Panc1 (cell line): Measurements from ENCODE around the gene CACNA2D3. TPM values are rescaled to one million over a fixed set of nuclear protein-coding genes. Genes with fewer than 3 reads are reported as not detected.
A peak's percentile ranks its signal among the peaks of the same experiment; 100 is the strongest.

ENCODE experiments used
- ATAC-seq: fragments of 200-7000 bp; cut with Tn5 transposase; 2 replicates; pipeline ENCODE4 v1.9.1; 2020; ENCODE audit warnings: mild to moderate bottlenecking, moderate library complexity
- BruUV-seq: library from RNA; stranded (reverse); fragments of 400-500 nt; replicated peaks from 2 replicates; lab custom pipeline; 2021; lab: Mats Ljungman, UMichigan
- CTCF ChIA-PET: fragments of 300-600 bp; sonication (Branson Sonifier 250); formaldehyde crosslinking; loops from one replicate; lab custom pipeline; 2022; ENCODE audit warnings: antibody characterized with exemption; lab: Charles Lee
- POLR2A ChIA-PET: fragments of 300-600 bp; sonication (Branson Sonifier 250); formaldehyde crosslinking; loops from one replicate; lab custom pipeline; 2022; ENCODE audit warnings: antibody characterized with exemption; lab: Charles Lee
- DNase-seq: peaks from one replicate; pipeline ENCODE4 v3.0.0-alpha.2; 2010; ENCODE audit warnings: low read depth, low spot score
- H3K27ac ChIP-seq: 2 replicates; pipeline ENCODE4 v1.5.1; 2011; ENCODE audit warnings: mild to moderate bottlenecking, low read length, inconsistent platforms
- H3K27me3 ChIP-seq: fragments of 200-500 bp; sonication (Bioruptor generic); 2 replicates; pipeline ENCODE4 v1.6.0; 2014; ENCODE audit warnings: low read length, inconsistent platforms; ENCODE audit not compliant: control insufficient read depth, insufficient read depth
- H3K36me3 ChIP-seq: fragments of 200-500 bp; sonication (Bioruptor generic); 2 replicates; pipeline ENCODE4 v1.5.1; 2014; ENCODE audit warnings: inconsistent platforms, mild to moderate bottlenecking, low read length, moderate library complexity; ENCODE audit not compliant: control insufficient read depth, insufficient read depth
- H3K4me1 ChIP-seq: 2 replicates; pipeline ENCODE4 v1.5.1; 2011; ENCODE audit warnings: inconsistent platforms, mild to moderate bottlenecking, low read length, moderate library complexity; ENCODE audit not compliant: control insufficient read depth, insufficient read depth
- H3K4me3 ChIP-seq, 2 experiments: 2 replicates each; pipeline ENCODE4 v1.5.1; 2011 to 2012; ENCODE audit warnings: low read depth in 2 of 2, low read length in 2 of 2, mild to moderate bottlenecking in 2 of 2, inconsistent platforms in 1 of 2, moderate library complexity in 1 of 2
- H3K9me3 ChIP-seq: fragments of 200-500 bp; sonication (Bioruptor generic); 2 replicates; pipeline ENCODE4 v1.5.1; 2014; ENCODE audit warnings: low read depth, mild to moderate bottlenecking, inconsistent platforms, low read length, moderate library complexity; ENCODE audit not compliant: control insufficient read depth, insufficient read depth
- CTCF ChIP-seq: fragments of 450-650 bp; IDR thresholded peaks from 2 replicates; pipeline ENCODE4 v1.5.1; 2017; ENCODE audit warnings: mild to moderate bottlenecking
- POLR2AphosphoS5 ChIP-seq: IDR thresholded peaks from 2 replicates; pipeline ENCODE4 v1.6.1; 2012; ENCODE audit warnings: mild to moderate bottlenecking, low read depth, low read length, moderate library complexity
- REST ChIP-seq, 2 experiments: IDR thresholded peaks; 2 replicates each; pipeline ENCODE4 v1.6.1; 2011 to 2012; ENCODE audit warnings: low read depth in 2 of 2, control low read depth in 1 of 2, low read length in 1 of 2, mild to moderate bottlenecking in 1 of 2, moderate library complexity in 1 of 2; ENCODE audit not compliant: insufficient read depth in 1 of 2
- SIN3A ChIP-seq: IDR thresholded peaks from 2 replicates; pipeline ENCODE4 v1.6.1; 2012; ENCODE audit warnings: low read depth, mild to moderate bottlenecking, low read length, moderate library complexity, borderline replicate concordance; ENCODE audit not compliant: insufficient read depth
- TCF7L2 ChIP-seq: IDR thresholded peaks from 2 replicates; pipeline ENCODE4 v1.6.1; 2011; ENCODE audit warnings: mild to moderate bottlenecking, low read depth, low read length, inconsistent platforms
- in situ Hi-C: cut with HindIII; loops from 2 replicates; pipeline ENCODE4 v1.10.0; 2016; ENCODE audit warnings: low sequenced_read_pairs, low pct_unique_long_range_greater_than_20kb
- intact Hi-C: fragments of 100-400 bp; cut with micrococcal nuclease; formaldehyde crosslinking; loops from one replicate; pipeline ENCODE4 v1.10.0; 2022; ENCODE audit not compliant: unreplicated experiment
- total RNA-seq: library from RNA; stranded (reverse); gene quantifications from one replicate; pipeline ENCODE4 v1.2.1, GENCODE V29; 2021; ENCODE audit not compliant: unreplicated experiment

Gene CACNA2D3
- total RNA-seq, 1 experiment from 2014 or later: 0.41 TPM

- peaks cover 15% of the 10 kb centered on the region for H3K4me1 ChIP-seq
- ATAC-seq (peak; percentile 15), DNase-seq (no peak)
- intact Hi-C loops (no loop called here), in situ Hi-C loops (no loop called here)
- POLR2A ChIA-PET: no interaction called here
- CTCF ChIA-PET: no interaction called here
- H3K27me3 ChIP-seq: no peaks in the 10 kb centered on the region
- H3K4me3 ChIP-seq: no peak overlapping the region
- H3K36me3 ChIP-seq: no peaks in the 10 kb centered on the region
- no TSS peak for BruUV-seq
- no peak for TF ChIP-seq TCF7L2
- no peak for TF ChIP-seq POLR2AphosphoS5
- no peak for TF ChIP-seq SIN3A
- no peak for TF ChIP-seq CTCF
- TF ChIP-seq REST (IDR thresholded peaks at IDR 0.05; ENCODE audit: insufficient read depth in 1 of 2, low read depth in 2 of 2, low read length in 1 of 2): no peak
- peak overlapping the region; percentile 85 for H3K27ac ChIP-seq
- H3K9me3 ChIP-seq: no peaks in the 10 kb centered on the region
These were observed 769.8 kb downstream of the CACNA2D3 start for GRCh38 chr3:54892168-54892567.

- DNase-seq: no peak
- no TSS peak for BruUV-seq
- in situ Hi-C loops (no loop called here), intact Hi-C loops (no loop called here)
- Histone ChIP-seq H3K36me3 (no peaks in the 10 kb centered on the region), H3K4me3 (no peak overlapping the region), H3K4me1 (peaks cover 13% of the 10 kb centered on the region), H3K27me3 (no peaks in the 10 kb centered on the region), H3K9me3 (no peaks in the 10 kb centered on the region), H3K27ac (no peak overlapping the region; the same call in 1 of the 2 replicates)
- no peak for TF ChIP-seq SIN3A
- no peak for TF ChIP-seq POLR2AphosphoS5
- TF ChIP-seq CTCF: no peak
- no peak for TF ChIP-seq REST (IDR thresholded peaks at IDR 0.05; ENCODE audit: insufficient read depth in 1 of 2, low read depth in 2 of 2, low read length in 1 of 2)
- no peak for TF ChIP-seq TCF7L2
- CTCF ChIA-PET: no interaction called here
- POLR2A ChIA-PET: no interaction called here
- ATAC-seq: no peak
These were observed 773.3 kb downstream of the CACNA2D3 start for GRCh38 chr3:54895613-54896012.
